GM21825 (cell line): ENCODE data around the gene PEX7.
"Not testable (repeated sequence)": the region's sequence is repeated elsewhere in the genome, so short reads cannot be mapped to it uniquely, and the experiment has no call there.

Experiments used
- ATAC-seq: cut with Tn5 transposase; IDR thresholded peaks from one replicate; pipeline ENCODE4 v1.9.1; 2021; ENCODE audit warnings: mild to moderate bottlenecking, moderate library complexity; ENCODE audit not compliant: unreplicated experiment

The PEX7 gene

DNA sequence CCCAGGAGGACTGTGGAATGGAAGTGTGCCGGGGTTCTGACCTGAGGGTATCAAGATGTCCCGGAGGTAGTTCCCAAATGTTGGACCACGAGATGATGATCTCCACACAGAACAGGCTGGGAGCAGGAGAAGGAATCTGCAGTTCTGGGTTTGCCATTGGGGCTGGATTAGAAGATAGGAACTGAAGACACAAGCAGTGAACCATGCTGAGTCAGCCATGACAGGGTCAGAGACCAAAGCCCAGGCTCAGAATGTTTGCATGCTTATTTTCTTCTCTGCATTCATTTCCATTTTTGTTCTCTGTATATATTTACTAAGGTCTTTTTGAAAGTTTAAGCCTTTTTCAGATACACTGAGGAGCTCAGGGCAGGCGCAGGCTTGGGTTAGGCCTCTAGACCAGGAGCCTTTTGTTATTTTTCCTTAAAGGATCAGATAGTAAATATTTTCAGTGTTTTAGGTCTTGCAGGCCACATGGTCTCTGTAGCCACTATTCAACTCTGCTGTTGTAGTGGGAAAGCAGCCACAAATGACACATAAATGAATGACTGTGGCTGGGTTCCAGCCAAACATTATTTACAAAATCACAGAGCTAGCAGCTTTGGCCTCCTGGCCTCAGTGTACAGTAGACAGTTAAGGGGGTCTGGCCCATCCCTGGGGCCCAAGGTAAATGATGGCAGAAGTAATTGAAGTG is 128.2 kb downstream of the PEX7 start:
- no peak for ATAC-seq

DNA sequence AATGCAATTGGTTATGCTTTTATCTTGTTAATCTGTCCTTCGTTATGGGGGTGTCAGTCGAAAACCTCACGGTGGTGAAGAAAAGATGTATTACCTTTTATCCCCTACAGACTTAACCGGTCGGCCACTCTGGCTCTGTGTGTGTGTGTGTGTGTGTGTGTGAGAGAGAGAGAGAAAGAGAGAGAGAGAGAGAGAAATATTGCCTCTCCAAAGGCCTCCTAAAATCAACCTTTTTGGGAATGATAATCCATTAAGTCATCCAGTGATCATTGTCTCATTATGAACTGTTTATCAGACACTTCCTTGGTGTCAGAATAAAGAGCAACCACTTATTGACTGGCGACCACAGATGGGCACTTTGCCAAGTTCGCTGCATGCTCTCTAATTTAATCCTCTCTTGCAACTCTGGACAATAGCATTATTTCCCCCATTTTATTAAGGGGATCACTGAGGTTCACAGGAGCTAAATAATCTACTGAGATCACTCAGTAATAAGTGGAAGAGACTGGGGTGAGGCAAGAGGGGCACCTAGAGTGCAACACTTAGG is 130.4 kb downstream of the PEX7 start:
- ATAC-seq: no peak

GRCh38 chr6:136955123-136955522 is 132.7 kb downstream of the PEX7 start:
- ATAC-seq: no peak

- no peak for ATAC-seq
These were observed 134.5 kb downstream of the PEX7 start for GRCh38 chr6:136956590-136957544.

GRCh38 chr6:136958168-136958567 is 135.8 kb downstream of the PEX7 start:
- ATAC-seq: no peak

DNA sequence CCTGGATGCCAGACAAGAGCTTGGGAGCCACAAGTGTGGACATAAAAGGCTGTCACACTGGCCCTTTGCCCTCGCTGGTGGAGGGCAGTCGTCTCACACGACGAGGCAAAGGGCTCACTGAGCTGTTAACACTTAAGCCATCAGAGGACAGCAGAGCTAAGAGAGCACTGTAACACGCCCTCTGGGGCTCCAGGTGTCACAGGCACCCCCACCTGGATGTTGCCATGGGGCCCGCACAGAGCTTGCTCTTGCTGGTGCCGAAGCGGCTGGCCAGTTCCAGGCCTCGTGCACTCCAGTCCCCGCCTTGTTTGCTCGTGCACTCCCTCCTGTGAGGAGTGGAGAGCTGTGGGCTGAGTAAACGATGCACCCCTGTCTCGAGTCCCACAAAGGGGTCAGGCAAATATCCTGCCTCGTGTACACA is 137.1 kb downstream of the PEX7 start:
- ATAC-seq: no peak

DNA sequence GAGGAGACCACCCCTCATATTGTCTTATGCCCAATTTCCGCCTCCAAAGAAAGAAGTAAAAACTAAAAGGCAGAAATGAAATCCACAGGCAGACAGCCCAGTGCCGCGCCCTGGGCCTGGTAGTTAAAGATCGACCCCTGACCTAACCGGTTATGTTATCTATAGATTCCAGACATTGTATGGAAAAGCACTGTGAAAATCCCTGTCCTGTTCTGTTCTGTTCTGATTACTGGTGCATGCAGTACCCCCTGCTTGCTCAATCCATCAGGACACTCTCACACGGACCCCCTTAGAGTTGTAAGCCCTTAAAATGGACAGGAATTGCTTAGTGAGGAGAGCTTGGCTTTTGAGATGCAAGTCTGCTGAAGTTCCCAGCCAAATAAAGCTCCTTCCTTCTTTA is 137.5 kb downstream of the PEX7 start:
- not testable (repeated sequence) for ATAC-seq

GRCh38 chr6:136960781-136961180 is 138.4 kb downstream of the PEX7 start:
- no peak for ATAC-seq

GRCh38 chr6:136961848-136962247 is 139.5 kb downstream of the PEX7 start:
- ATAC-seq: no peak

- no peak for ATAC-seq
These were observed 140.3 kb downstream of the PEX7 start for GRCh38 chr6:136962661-136963060.

DNA sequence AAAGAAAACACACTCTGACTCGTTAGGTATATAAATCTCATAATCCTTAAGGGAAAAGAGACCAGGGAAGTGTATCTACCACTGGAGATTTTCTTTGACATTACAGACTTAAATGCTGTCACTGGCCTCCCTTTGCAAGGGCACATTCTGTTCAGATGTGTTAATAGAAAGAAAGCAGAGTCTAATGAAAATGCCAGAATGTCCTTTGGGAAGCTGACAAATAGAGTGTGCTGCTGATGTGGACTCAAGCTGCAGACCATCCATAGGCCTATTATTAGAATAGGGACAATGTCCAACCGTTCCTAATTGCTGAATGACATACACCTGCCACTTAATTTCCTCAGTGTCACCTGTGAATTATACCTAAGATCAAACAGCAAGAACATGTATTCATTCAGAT is 140.9 kb downstream of the PEX7 start:
- ATAC-seq: no peak
